Kidney epithelial cell (primary cell): Measurements from ENCODE around the gene NECTIN1. TPM values are rescaled to one million over a fixed set of nuclear protein-coding genes. Genes with fewer than 3 reads are reported as not detected.

Experiments
- DNase-seq: peaks from one replicate; pipeline ENCODE4 v3.0.0-alpha.2; 2010; ENCODE audit warnings: low read depth
- H3K27me3 ChIP-seq: 2 replicates; pipeline ENCODE4 v1.6.0; 2011; ENCODE audit warnings: low read length; ENCODE audit not compliant: control insufficient read depth, insufficient read depth
- H3K36me3 ChIP-seq: 2 replicates; pipeline ENCODE4 v1.5.1; 2011; ENCODE audit warnings: low read length; ENCODE audit not compliant: control insufficient read depth, insufficient read depth
- H3K4me3 ChIP-seq: 2 replicates; pipeline ENCODE4 v1.5.1; 2011; ENCODE audit warnings: low read depth, mild to moderate bottlenecking, control low read depth, low read length
- total RNA-seq: library from RNA; depleted of rRNA; stranded (reverse); fragments of >200 nt; gene quantifications from 2 replicates; pipeline ENCODE4 v1.2.3, GENCODE V29; 2015
- TF ChIP-seq, protein P1 (sequence below): IDR thresholded peaks from 2 replicates; pipeline ENCODE4 v1.5.1; 2011; ENCODE audit warnings: mild to moderate bottlenecking, moderate library complexity, low read length, control low read depth, inconsistent platforms; ENCODE audit not compliant: insufficient read depth, poor library complexity, severe bottlenecking

The NECTIN1 gene
- total RNA-seq, 1 donor from 2014 or later = 15.0 TPM

- no peak for DNase-seq
- Histone ChIP-seq H3K36me3 (no peaks in the 10 kb centered on the region), H3K4me3 (no peak overlapping the region), H3K27me3 (no peaks in the 10 kb centered on the region)
- TF ChIP-seq, protein P1, sequence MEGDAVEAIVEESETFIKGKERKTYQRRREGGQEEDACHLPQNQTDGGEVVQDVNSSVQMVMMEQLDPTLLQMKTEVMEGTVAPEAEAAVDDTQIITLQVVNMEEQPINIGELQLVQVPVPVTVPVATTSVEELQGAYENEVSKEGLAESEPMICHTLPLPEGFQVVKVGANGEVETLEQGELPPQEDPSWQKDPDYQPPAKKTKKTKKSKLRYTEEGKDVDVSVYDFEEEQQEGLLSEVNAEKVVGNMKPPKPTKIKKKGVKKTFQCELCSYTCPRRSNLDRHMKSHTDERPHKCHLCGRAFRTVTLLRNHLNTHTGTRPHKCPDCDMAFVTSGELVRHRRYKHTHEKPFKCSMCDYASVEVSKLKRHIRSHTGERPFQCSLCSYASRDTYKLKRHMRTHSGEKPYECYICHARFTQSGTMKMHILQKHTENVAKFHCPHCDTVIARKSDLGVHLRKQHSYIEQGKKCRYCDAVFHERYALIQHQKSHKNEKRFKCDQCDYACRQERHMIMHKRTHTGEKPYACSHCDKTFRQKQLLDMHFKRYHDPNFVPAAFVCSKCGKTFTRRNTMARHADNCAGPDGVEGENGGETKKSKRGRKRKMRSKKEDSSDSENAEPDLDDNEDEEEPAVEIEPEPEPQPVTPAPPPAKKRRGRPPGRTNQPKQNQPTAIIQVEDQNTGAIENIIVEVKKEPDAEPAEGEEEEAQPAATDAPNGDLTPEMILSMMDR = no peak
Measured at GRCh38 chr11:119594639-119595249, 134.3 kb downstream of the NECTIN1 start.

DNA sequence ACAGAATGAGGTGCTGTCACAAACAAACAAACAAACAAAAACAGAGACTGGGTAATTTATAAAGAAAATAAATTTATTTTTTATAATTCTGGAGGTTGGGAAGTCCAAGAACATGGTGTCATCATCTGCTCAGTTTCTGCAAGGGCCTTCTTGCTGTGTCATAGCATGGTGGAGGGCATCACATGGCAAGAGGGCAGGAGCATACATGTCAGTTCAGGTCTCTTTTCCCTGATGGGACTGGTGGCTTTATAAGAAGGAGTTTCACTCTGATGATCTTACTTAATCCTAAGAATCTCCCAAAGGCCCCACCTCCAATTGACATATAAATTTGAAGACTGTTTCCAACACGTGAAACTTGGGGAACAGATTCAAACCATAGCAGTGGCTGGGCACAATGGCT, 135.7 kb downstream of the NECTIN1 start:
- DNase-seq = no peak
- TF ChIP-seq, protein P1 = no peak
- Histone ChIP-seq H3K36me3 (no peaks in the 10 kb centered on the region), H3K4me3 (no peak overlapping the region), H3K27me3 (no peaks in the 10 kb centered on the region)

DNA sequence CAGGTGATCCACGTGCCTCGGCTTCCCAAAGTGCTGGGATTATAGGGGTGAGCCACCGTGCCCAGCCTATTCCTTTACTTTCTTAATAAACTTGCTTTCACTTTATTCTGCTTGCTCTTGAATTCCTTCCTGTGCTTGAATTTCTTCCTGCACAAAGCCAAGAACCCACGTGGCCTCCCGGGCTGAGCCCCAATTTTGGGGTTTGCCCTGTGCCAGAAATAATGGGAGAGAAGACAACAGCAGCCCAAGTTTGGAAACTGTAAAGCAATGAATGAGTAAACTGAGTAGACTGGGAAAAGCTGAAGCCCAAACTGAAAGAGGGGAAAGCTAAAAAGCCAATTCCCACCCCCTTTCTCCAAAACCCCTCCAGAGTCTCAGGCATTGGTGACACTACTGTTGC, 136.4 kb downstream of the NECTIN1 start:
- TF ChIP-seq, protein P1 = no peak
- no peak overlapping the region for H3K4me3 ChIP-seq
- H3K27me3 ChIP-seq = no peaks in the 10 kb centered on the region
- no peaks in the 10 kb centered on the region for H3K36me3 ChIP-seq
- no peak for DNase-seq

DNA sequence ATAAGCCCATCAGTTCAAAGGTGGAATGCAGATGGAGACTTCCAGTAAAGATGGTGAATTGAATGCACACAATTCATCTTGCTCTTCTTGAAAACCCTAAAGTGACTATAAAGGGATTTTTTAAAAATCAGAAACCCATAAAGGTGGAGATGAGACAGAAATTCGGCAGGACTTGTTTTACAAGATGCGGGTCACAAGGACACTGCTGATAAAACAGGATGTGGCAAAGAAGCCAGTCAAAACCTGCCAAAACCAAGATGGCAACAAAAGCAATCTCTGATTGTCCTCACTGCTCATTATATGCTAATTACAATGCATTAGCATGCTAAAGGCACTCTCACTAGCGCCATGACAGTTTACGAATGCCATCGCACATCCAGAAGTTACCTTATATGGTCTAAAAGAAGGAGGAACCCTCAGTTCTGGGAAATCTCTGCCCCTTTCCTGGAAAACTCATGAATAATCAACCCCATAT, 137.1 kb downstream of the NECTIN1 start:
- Histone ChIP-seq H3K27me3 (no peaks in the 10 kb centered on the region), H3K36me3 (no peaks in the 10 kb centered on the region), H3K4me3 (no peak overlapping the region)
- no peak for DNase-seq
- TF ChIP-seq, protein P1 = no peak

- TF ChIP-seq, protein P1 = no peak
- Histone ChIP-seq H3K36me3 (no peaks in the 10 kb centered on the region), H3K4me3 (no peak overlapping the region), H3K27me3 (no peaks in the 10 kb centered on the region)
- peak; percentile 76 for DNase-seq
Measured at GRCh38 chr11:119590651-119591351, 138.2 kb downstream of the NECTIN1 start.
